ENCODE results near the gene EFNA4.

EFNA4 gene

GRCh38 chr1:155062702-155063411 lies 683 bp upstream of the EFNA4 start:
- peak; percentile 64 for TF ChIP-seq CTCF (IDR thresholded peaks at IDR 0.05)
- Histone ChIP-seq H3K9me3 (no peaks in the 10 kb centered on the region), H3K27me3 (peaks cover 29% of the 10 kb centered on the region), H3K4me3 (ENCODE audit: low read depth in 1 of 2, low read length in 1 of 2) (peak overlapping the region; percentile 75 to 76), H3K4me1 (ENCODE audit: control insufficient read depth in 1 of 2, insufficient read depth in 1 of 2, low read depth in 1 of 2, low read length in 1 of 2) (peaks cover 29 to 36% of the 10 kb centered on the region in 2 experiments), H3K27ac (peak overlapping the region; percentile 92), H3K36me3 (peaks cover 33% of the 10 kb centered on the region)

- no peaks in the 10 kb centered on the region for H3K9me3 ChIP-seq
- peak overlapping the region; percentile 92 for H3K27ac ChIP-seq
- no peak for TF ChIP-seq CTCF (IDR thresholded peaks at IDR 0.05)
- peaks cover 24% of the 10 kb centered on the region for H3K36me3 ChIP-seq
- peak overlapping the region; percentile 75 to 76 for H3K4me3 ChIP-seq (ENCODE audit: low read depth in 1 of 2, low read length in 1 of 2)
- peaks cover 29 to 36% of the 10 kb centered on the region in 2 experiments for H3K4me1 ChIP-seq (ENCODE audit: control insufficient read depth in 1 of 2, insufficient read depth in 1 of 2, low read depth in 1 of 2, low read length in 1 of 2)
- H3K27me3 ChIP-seq = peaks cover 38% of the 10 kb centered on the region
These were observed 731 bp downstream of the EFNA4 start for GRCh38 chr1:155064111-155064831.

- peaks cover 45% of the 10 kb centered on the region for H3K27me3 ChIP-seq
- TF ChIP-seq CTCF (IDR thresholded peaks at IDR 0.05) = no peak
- H3K27ac ChIP-seq = no peak overlapping the region
- peaks cover 18% of the 10 kb centered on the region for H3K36me3 ChIP-seq
- H3K4me1 ChIP-seq (ENCODE audit: control insufficient read depth in 1 of 2, insufficient read depth in 1 of 2, low read depth in 1 of 2, low read length in 1 of 2) = peaks cover 29 to 36% of the 10 kb centered on the region in 2 experiments
- no peak overlapping the region for H3K4me3 ChIP-seq (ENCODE audit: low read depth in 1 of 2, low read length in 1 of 2)
- no peaks in the 10 kb centered on the region for H3K9me3 ChIP-seq
These were observed 1.4 kb downstream of the EFNA4 start for GRCh38 chr1:155064832-155065429.

GRCh38 chr1:155066777-155067176 lies 3.2 kb downstream of the EFNA4 start:
- H3K4me3 ChIP-seq (ENCODE audit: low read depth in 1 of 2, low read length in 1 of 2) = no peak overlapping the region
- H3K27me3 ChIP-seq = peaks cover 63% of the 10 kb centered on the region
- peaks cover 5% of the 10 kb centered on the region for H3K36me3 ChIP-seq
- no peak for TF ChIP-seq CTCF (IDR thresholded peaks at IDR 0.05)
- H3K4me1 ChIP-seq (ENCODE audit: control insufficient read depth in 1 of 2, insufficient read depth in 1 of 2, low read depth in 1 of 2, low read length in 1 of 2) = peaks cover 39 to 46% of the 10 kb centered on the region in 2 experiments
- no peaks in the 10 kb centered on the region for H3K9me3 ChIP-seq
- H3K27ac ChIP-seq = no peak overlapping the region

GRCh38 chr1:155068599-155068998 lies 5.1 kb downstream of the EFNA4 start:
- Histone ChIP-seq H3K27me3 (peaks cover 71% of the 10 kb centered on the region), H3K4me1 (ENCODE audit: control insufficient read depth in 1 of 2, insufficient read depth in 1 of 2, low read depth in 1 of 2, low read length in 1 of 2) (peaks cover 26 to 32% of the 10 kb centered on the region in 2 experiments), H3K36me3 (peaks cover 5% of the 10 kb centered on the region), H3K9me3 (no peaks in the 10 kb centered on the region), H3K27ac (no peak overlapping the region), H3K4me3 (ENCODE audit: low read depth in 1 of 2, low read length in 1 of 2) (no peak overlapping the region)
- no peak for TF ChIP-seq CTCF (IDR thresholded peaks at IDR 0.05)
